HG02798 (cell line): Measurements from ENCODE around the gene MEIS2.

ENCODE experiments used
- ATAC-seq: cut with Tn5 transposase; IDR thresholded peaks from one replicate; pipeline ENCODE4 v1.9.1; 2021; ENCODE audit warnings: mild to moderate bottlenecking; ENCODE audit not compliant: unreplicated experiment, poor library complexity

The MEIS2 gene

DNA sequence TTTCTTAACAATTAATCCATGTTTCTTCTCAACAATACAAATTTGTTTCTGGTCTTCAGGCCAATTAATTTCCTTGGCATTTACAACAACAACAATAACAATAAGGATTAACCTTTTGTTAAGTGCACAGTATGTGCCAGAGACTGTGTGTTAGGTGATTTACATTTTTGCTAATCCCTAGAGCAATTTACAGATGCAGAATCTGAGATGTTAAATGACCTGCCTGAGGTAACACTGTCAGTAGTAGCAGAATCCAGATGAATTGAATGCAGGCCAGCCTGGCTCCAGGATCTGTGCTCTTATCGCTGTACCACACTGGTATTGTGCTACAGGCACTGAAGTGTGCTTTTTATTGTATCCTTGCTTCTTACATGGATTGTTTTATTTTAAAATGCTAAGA, 122.2 kb downstream of the MEIS2 start:
- ATAC-seq = no peak

- no peak for ATAC-seq
These were observed 122.7 kb downstream of the MEIS2 start for GRCh38 chr15:36977659-36978058.

GRCh38 chr15:36972704-36973103, 127.6 kb downstream of the MEIS2 start:
- no peak for ATAC-seq

DNA sequence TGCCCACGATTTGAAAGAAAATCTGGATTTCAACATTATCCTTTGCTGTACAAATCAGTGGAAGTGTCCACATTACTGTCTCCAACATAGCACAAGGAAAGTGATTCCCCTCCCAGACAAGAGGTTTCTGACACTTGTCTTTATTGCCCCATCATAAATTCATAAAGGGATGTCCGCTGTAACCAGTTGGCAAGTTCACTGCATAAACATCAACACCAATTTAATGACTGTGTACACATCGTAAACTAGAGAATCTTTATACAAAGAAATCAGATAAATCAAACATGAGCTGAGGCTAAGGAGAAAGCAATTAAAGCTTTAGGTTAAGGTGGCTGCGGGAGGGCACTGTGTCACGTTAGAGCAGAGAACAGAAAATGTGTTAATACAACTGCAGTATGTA, 129.8 kb downstream of the MEIS2 start:
- no peak for ATAC-seq

DNA sequence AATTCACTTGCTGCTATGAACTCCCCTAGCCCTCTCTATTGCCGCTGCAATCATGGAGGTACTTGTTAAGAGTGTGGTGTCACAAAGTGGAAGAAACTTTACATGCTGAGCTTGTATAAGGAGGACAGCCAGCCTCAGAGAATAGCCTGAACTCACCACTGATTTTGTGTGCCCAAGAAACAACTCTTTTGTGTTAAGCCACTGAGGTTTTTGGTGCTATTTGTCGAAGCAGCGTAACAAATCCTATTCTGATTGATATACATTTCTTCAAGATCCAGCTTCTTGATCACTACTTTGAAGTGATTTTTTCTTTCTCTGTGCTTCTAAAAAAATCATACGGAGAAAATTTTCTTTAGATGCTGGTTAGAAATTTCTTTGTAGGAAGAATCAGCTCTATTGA, 132.4 kb downstream of the MEIS2 start:
- no peak for ATAC-seq

DNA sequence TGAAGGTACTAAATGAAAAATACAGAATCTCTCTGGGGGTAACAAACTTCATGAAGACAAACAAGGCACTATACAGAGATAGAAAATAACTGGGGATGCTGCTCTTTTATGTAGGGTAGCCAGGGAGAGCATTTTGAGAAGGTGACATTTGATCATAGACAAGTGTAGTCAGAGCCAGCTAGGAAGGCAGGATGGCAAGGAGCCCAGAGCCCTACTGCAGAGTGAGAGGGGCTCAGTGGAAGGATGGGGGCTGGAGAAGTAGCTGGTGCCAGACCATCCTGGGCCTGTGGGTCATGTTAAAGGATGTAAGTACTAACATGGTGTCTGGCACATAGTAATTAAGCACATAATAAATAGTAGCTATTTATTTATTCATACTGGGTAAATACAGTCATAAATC, 133.6 kb downstream of the MEIS2 start:
- no peak for ATAC-seq

DNA sequence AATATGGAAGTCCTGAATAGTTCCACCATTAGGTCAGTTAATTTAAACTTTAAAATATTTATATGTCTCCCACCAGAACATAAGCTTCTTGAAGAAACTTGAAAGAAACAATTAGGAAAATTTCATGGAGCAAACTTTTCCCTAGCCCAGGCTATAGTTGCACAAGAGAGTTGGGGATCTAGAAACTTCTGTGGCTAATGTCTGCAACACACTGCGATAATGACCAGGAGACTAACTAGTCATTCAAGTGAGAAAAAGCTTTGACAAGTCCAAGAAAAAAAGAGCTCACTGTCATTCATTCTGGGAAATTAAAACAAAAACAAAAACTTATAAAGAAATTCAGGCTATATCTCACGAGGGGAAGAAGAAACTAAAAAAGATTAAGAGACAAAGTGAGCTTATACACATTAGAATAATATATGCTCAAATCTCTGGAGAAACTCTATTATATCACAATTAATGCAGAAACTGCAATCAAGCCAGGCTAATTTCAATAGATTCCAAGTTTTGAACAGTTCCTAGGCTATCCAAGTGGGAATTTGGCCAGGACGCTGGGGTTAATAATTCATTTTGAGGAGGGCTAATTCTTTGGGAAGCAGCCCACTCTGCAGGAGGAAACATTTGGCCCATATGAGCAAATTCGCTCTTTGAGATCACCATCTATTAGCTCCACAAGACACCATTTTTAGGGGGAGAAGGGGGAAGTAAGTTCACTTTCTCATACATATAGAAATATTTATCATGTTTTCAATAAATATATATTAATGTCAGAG, 134.6 kb downstream of the MEIS2 start:
- ATAC-seq = no peak

DNA sequence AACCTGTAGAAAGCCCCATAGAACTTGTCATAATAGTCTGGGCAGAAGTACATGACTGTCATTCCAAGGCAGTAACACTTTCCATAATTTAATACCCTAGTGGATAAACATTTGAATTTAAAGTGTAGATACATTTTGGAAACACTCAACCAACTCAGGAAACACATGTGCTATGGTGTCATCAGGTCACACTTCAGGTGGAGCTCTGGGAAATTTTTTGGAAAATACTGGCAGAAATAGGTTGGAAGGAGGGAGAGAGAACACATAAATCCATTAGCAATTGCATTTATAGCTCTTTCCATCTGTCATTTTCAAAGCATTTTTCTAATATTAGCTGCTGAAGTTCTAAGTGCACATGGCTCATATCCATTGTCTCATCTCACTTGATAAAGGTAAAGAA, 135.7 kb downstream of the MEIS2 start:
- ATAC-seq = no peak

DNA sequence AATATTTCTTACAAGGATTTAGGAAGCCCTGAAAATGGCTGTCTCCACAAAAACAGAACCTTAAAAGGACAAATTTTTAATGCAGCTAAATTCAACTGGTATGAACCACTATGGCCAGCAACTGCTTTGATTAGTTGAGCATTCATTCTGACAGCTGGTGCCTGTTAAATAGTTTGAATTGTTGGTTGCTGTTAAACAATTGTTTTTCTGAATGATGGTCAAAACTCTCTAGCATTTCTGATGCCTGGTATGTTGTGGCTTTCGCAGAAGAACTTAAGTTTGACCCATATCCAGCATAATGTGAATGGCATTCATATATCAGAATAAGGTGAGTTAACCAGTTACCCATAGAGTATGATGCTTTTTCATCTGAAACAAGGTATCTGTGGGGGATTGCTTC, 138.4 kb downstream of the MEIS2 start:
- no peak for ATAC-seq

DNA sequence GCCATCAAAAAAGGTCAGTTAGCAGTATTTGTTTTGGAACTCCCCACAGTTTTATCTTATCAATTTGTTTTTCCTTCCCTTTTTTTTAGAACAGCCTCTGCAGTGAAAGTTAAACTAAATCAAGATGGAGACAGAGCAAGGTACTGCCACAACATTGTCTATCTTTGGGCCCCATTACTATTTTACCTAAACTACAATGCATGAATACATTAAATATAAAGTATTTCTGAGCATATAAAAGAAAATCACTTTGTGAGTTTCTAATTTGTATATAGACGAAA, 139.5 kb downstream of the MEIS2 start:
- ATAC-seq = no peak

- ATAC-seq = no peak
These were observed 140.0 kb downstream of the MEIS2 start for GRCh38 chr15:36960179-36960946.

DNA sequence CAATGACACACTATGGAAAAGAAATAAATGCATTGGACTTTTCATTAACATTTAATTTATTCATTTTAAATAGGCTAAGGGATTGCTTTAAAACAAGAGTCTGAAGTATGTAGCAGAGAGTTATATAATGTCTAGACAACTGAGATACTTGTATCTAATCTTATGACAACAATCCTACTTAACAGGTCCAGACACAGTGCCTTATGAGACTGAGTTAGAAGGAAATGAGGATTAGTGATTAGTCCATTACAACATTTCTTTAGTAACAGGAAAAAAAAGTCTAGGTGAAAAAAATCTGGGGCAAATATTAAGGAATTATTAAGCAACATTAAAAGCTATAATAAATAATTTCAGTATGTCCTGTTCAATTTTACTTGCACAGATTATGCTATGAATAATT, 140.6 kb downstream of the MEIS2 start:
- ATAC-seq = no peak

- no peak for ATAC-seq
These were observed 141.7 kb downstream of the MEIS2 start for GRCh38 chr15:36958606-36959005.

DNA sequence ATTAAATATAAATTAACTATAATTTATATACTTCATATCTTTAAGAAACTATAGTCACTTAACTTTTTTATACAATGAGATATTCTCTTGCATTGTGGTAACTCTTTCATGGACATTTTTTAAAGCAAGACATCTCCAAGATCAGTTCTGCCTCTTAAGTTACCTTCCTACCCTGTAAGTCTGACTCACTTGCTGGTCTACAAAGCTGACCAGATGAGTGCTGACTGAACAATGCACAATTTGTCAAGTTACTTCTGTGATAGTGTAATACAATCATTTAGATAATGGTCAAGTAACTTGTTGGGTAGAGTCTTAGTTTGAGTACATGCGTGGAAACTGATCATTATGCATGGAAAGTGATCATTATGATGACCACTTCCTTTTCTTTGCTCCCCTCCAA, 145.9 kb downstream of the MEIS2 start:
- ATAC-seq = no peak

GRCh38 chr15:36953346-36953745, 147.0 kb downstream of the MEIS2 start:
- ATAC-seq = no peak

- ATAC-seq = no peak
These were observed 148.6 kb downstream of the MEIS2 start for GRCh38 chr15:36951731-36952247.

GRCh38 chr15:36950371-36950770, 150.0 kb downstream of the MEIS2 start:
- ATAC-seq = no peak

GRCh38 chr15:36948982-36949381, 151.4 kb downstream of the MEIS2 start:
- ATAC-seq = no peak

GRCh38 chr15:36947035-36947719, 153.2 kb downstream of the MEIS2 start:
- no peak for ATAC-seq

DNA sequence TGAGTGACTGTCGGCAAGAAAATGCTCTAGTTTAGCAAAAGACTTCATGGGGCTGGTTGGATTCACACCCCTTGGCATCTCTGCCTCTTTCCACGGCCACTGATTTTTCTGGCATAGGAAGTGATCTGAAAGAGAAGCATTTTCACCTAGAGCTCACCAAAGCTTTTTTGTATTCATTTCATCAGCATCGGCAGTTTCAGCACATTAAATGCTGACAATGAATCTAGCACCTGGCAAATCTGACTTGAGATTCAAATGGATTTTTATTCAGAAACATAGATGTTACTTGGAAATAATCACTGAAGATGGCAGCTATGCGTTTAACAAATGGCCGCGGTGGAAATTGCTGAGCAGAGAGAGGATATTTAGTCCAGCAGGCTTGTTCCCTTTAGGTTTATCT, 155.9 kb downstream of the MEIS2 start:
- no peak for ATAC-seq
